GM23338 (cell line): ENCODE results near the gene FOXP1. TPM values are rescaled to one million over a fixed set of nuclear protein-coding genes. Genes with fewer than 3 reads are reported as not detected.

Experiments used
- ATAC-seq: fragments of 200-7000 bp; cut with Tn5 transposase; 3 replicates; pipeline ENCODE4 v1.9.1; 2020
- DNase-seq: peaks from one replicate; pipeline ENCODE4 v3.0.0-alpha.2; 2015; ENCODE audit warnings: low spot score
- H2AFZ ChIP-seq: fragments of 200-600 bp; sonication (generic); 2 replicates; pipeline ENCODE4 v1.8.0; 2016; ENCODE audit warnings: antibody characterized with exemption, mild to moderate bottlenecking, moderate library complexity
- H3F3A ChIP-seq: fragments of 200-600 bp; sonication (generic); replicated peaks from 2 replicates; pipeline ENCODE4 v1.8.0; 2017; ENCODE audit warnings: antibody characterized with exemption, mixed run types, low read depth
- H3K27ac ChIP-seq: fragments of 200-600 bp; sonication (generic); 2 replicates; pipeline ENCODE4 v1.6.1; 2016; ENCODE audit warnings: low read depth
- H3K27me3 ChIP-seq: fragments of 200-600 bp; sonication (generic); 2 replicates; pipeline ENCODE4 v1.8.0; 2016; ENCODE audit warnings: mild to moderate bottlenecking, mixed run types, moderate library complexity; ENCODE audit not compliant: insufficient read depth
- H3K36me3 ChIP-seq: fragments of 200-600 bp; sonication (generic); 2 replicates; pipeline ENCODE4 v1.8.0; 2016; ENCODE audit warnings: mild to moderate bottlenecking; ENCODE audit not compliant: insufficient read depth
- H3K4me1 ChIP-seq: fragments of 200-600 bp; sonication (generic); 2 replicates; pipeline ENCODE4 v1.8.0; 2016; ENCODE audit warnings: mild to moderate bottlenecking, moderate library complexity; ENCODE audit not compliant: insufficient read depth
- H3K4me2 ChIP-seq: fragments of 200-600 bp; sonication (generic); 2 replicates; pipeline ENCODE4 v1.7.1; 2017; ENCODE audit warnings: mixed run types
- H3K4me3 ChIP-seq: fragments of 200-600 bp; sonication (generic); 2 replicates; pipeline ENCODE4 v1.6.1; 2016; ENCODE audit warnings: mixed run types
- H3K79me2 ChIP-seq: fragments of 200-600 bp; sonication (generic); replicated peaks from 2 replicates; pipeline ENCODE4 v1.8.0; 2017; ENCODE audit warnings: mild to moderate bottlenecking; ENCODE audit not compliant: insufficient read depth
- H3K9me2 ChIP-seq: fragments of 200-600 bp; sonication (generic); 2 replicates; pipeline ENCODE4 v1.8.0; 2017; ENCODE audit not compliant: insufficient read depth
- H4K20me1 ChIP-seq: fragments of 200-600 bp; sonication (generic); replicated peaks from 2 replicates; pipeline ENCODE4 v1.8.0; 2017; ENCODE audit warnings: mild to moderate bottlenecking; ENCODE audit not compliant: insufficient read depth
- H3K27ac Mint-ChIP-seq: 2 replicates; pipeline ENCODE4 v1.8.0; 2020; ENCODE audit warnings: inconsistent platforms, mild to moderate bottlenecking, moderate library complexity, mixed read lengths
- H3K27me3 Mint-ChIP-seq: 3 replicates; pipeline ENCODE4 v1.8.0; 2022; ENCODE audit warnings: low read depth, mild to moderate bottlenecking, moderate library complexity, mixed read lengths, inconsistent platforms; ENCODE audit not compliant: insufficient read depth, poor library complexity
- H3K36me3 Mint-ChIP-seq: 3 replicates; pipeline ENCODE4 v1.8.0; 2021; ENCODE audit warnings: low read depth, mild to moderate bottlenecking, inconsistent platforms, moderate library complexity, mixed read lengths
- H3K4me1 Mint-ChIP-seq: 3 replicates; pipeline ENCODE4 v1.8.0; 2020; ENCODE audit warnings: mild to moderate bottlenecking, inconsistent platforms, mixed read lengths
- H3K4me3 Mint-ChIP-seq: 3 replicates; pipeline ENCODE4 v1.8.0; 2021; ENCODE audit warnings: moderate library complexity, mild to moderate bottlenecking, inconsistent platforms, mixed read lengths
- H3K9me3 Mint-ChIP-seq: 3 replicates; pipeline ENCODE4 v1.8.0; 2020; ENCODE audit warnings: moderate library complexity, mild to moderate bottlenecking, inconsistent platforms, mixed read lengths
- CREB1 ChIP-seq: fragments of 250-450 bp; sonication (Bioruptor Pico); IDR thresholded peaks from 2 replicates; pipeline ENCODE4 v1.5.0; 2020; ENCODE audit warnings: low read depth, mild to moderate bottlenecking, moderate library complexity
- EZH2 ChIP-seq: fragments of 200-600 bp; sonication (generic); IDR thresholded peaks from one replicate; pipeline ENCODE4 v1.8.0; 2017; ENCODE audit warnings: antibody characterized with exemption, mild to moderate bottlenecking, low read depth; ENCODE audit not compliant: unreplicated experiment
- EZH2phosphoT487 ChIP-seq: fragments of 200-600 bp; sonication (generic); IDR thresholded peaks from one replicate; pipeline ENCODE4 v1.8.1; 2018; ENCODE audit warnings: antibody characterized with exemption; ENCODE audit not compliant: unreplicated experiment
- JUNB ChIP-seq: IDR thresholded peaks from one replicate; pipeline ENCODE4 v1.6.1; 2016; ENCODE audit warnings: antibody characterized with exemption; ENCODE audit not compliant: unreplicated experiment
- POLR2AphosphoS5 ChIP-seq: IDR thresholded peaks from 2 replicates; pipeline ENCODE4 v1.6.1; 2016; ENCODE audit warnings: antibody characterized with exemption, low read depth
- REST ChIP-seq: IDR thresholded peaks from one replicate; pipeline ENCODE4 v1.6.1; 2018; ENCODE audit warnings: antibody characterized with exemption; ENCODE audit not compliant: unreplicated experiment
- STAT1 ChIP-seq: IDR thresholded peaks from one replicate; pipeline ENCODE4 v1.6.1; 2016; ENCODE audit warnings: antibody characterized with exemption; ENCODE audit not compliant: unreplicated experiment
- ZNF114 ChIP-seq: fragments of 250-450 bp; sonication (Bioruptor Pico); IDR thresholded peaks from 2 replicates; pipeline ENCODE4 v1.5.0; 2020; ENCODE audit warnings: mild to moderate bottlenecking, moderate library complexity
- ZNF331 ChIP-seq: fragments of 250-450 bp; sonication (Bioruptor Pico); IDR thresholded peaks from 2 replicates; pipeline ENCODE4 v1.5.0; 2020; ENCODE audit warnings: low read depth, mild to moderate bottlenecking, moderate library complexity
- polyA plus RNA-seq: library from polyadenylated mRNA; unstranded; fragments of >200 nt; fragmentation: Nextera tagmentation; extraction: Ambion mirVana; gene quantifications from 2 replicates; pipeline ENCODE4 v1.2.1, GENCODE V29; 2016
- total RNA-seq: library from RNA; depleted of rRNA; stranded (reverse); fragments of >200 nt; shearing (Covaris generic); gene quantifications from 2 replicates; pipeline ENCODE4 v1.2.3, GENCODE V29; 2014
- TF ChIP-seq, protein P1 (sequence below): fragments of 250-450 bp; sonication (Bioruptor Pico); IDR thresholded peaks from 2 replicates; pipeline ENCODE4 v1.5.0; 2020; ENCODE audit warnings: mild to moderate bottlenecking, moderate library complexity
- TF ChIP-seq, protein P2 (sequence below), 2 experiments: fragments of 200-600 bp in 1 of 2; sonication (generic) in 1 of 2; conservative IDR thresholded peaks; 2 replicates each; pipeline versions ENCODE4 v1.5.1 to v1.6.1; 2016 to 2017; ENCODE audit warnings: antibody characterized with exemption in 2 of 2, low read depth in 2 of 2, mild to moderate bottlenecking in 2 of 2, moderate library complexity in 1 of 2

Gene FOXP1
- total and polyA plus RNA-seq, 2 experiments from 2014 or later, result 32.9 to 35.5 TPM

- peaks cover 11% of the 10 kb centered on the region for H3K4me1 ChIP-seq
- no peaks in the 10 kb centered on the region for H3K27me3 ChIP-seq
- Mint-ChIP-seq H3K4me3 (no peak overlapping the region), H3K27ac (no peak overlapping the region), H3K9me3 (no peaks in the 10 kb centered on the region), H3K27me3 (peaks cover 5% of the 10 kb centered on the region), H3K4me1 (peaks cover 31% of the 10 kb centered on the region), H3K36me3 (peaks cover 5% of the 10 kb centered on the region; the same call in 1 of the 3 replicates)
- H3K4me2 ChIP-seq, result no peak overlapping the region
- 0 out of 2 replicates have a peak, but pooled peaks cover 4% of the 10 kb centered on the region for H4K20me1 ChIP-seq
- H3K79me2 ChIP-seq, result no peaks in the 10 kb centered on the region
- ATAC-seq, result no peak
- no peak overlapping the region for H3K4me3 ChIP-seq
- no peak overlapping the region for H2AFZ ChIP-seq
- H3K9me2 ChIP-seq, result no peaks in the 10 kb centered on the region
- H3F3A ChIP-seq, result no peaks in the 10 kb centered on the region; the same call in 1 of the 2 replicates
- TF ChIP-seq ZNF114 (CRISPR knock-in tag) (no peak), POLR2AphosphoS5 (no peak), ZNF331 (CRISPR knock-in tag) (no peak)
- no peaks in the 10 kb centered on the region for H3K36me3 ChIP-seq
- no peak for DNase-seq
- H3K27ac ChIP-seq, result no peak overlapping the region
Observed at GRCh38 chr3:71114610-71115009, 468.9 kb downstream of the FOXP1 start.

DNA sequence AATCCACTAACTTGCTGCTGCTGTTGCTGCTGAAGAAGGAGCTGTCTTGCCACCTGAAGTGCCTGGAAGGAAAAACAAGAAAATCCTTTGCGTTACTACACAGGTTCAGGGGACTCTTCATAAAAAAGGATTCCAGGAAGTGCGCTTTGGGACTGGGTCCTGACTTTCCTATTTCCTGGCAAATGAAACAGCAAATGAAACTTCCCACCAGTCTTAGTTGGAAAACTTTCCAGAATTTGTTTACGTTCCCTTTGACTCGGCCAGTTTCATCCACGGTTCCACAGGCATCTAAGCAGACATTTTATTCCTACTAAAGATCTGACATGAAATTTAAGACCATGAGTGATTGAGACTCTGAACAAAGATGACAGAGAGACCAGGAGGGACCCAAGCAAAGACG is 471.0 kb downstream of the FOXP1 start:
- Mint-ChIP-seq H3K27ac (no peak overlapping the region), H3K4me1 (peaks cover 23% of the 10 kb centered on the region), H3K27me3 (no peaks in the 10 kb centered on the region), H3K9me3 (no peaks in the 10 kb centered on the region), H3K4me3 (no peak overlapping the region), H3K36me3 (peaks cover 5% of the 10 kb centered on the region; the same call in 1 of the 3 replicates)
- H3K4me1 ChIP-seq, result peaks cover 11% of the 10 kb centered on the region
- no peaks in the 10 kb centered on the region for H3F3A ChIP-seq
- H3K27ac ChIP-seq, result 0 out of 2 replicates have a peak overlapping the region, but pooled peaks have one; percentile 29
- no peaks in the 10 kb centered on the region for H3K27me3 ChIP-seq
- no peak overlapping the region for H3K4me3 ChIP-seq
- ATAC-seq (no peak), DNase-seq (no peak)
- H3K36me3 ChIP-seq, result no peaks in the 10 kb centered on the region
- no peaks in the 10 kb centered on the region for H3K79me2 ChIP-seq
- no peaks in the 10 kb centered on the region for H3K9me2 ChIP-seq
- no peak overlapping the region for H3K4me2 ChIP-seq
- H2AFZ ChIP-seq, result no peak overlapping the region
- 0 out of 2 replicates have a peak, but pooled peaks cover 4% of the 10 kb centered on the region for H4K20me1 ChIP-seq
- TF ChIP-seq CREB1 (CRISPR knock-in tag), result no peak
- TF ChIP-seq, protein P1, sequence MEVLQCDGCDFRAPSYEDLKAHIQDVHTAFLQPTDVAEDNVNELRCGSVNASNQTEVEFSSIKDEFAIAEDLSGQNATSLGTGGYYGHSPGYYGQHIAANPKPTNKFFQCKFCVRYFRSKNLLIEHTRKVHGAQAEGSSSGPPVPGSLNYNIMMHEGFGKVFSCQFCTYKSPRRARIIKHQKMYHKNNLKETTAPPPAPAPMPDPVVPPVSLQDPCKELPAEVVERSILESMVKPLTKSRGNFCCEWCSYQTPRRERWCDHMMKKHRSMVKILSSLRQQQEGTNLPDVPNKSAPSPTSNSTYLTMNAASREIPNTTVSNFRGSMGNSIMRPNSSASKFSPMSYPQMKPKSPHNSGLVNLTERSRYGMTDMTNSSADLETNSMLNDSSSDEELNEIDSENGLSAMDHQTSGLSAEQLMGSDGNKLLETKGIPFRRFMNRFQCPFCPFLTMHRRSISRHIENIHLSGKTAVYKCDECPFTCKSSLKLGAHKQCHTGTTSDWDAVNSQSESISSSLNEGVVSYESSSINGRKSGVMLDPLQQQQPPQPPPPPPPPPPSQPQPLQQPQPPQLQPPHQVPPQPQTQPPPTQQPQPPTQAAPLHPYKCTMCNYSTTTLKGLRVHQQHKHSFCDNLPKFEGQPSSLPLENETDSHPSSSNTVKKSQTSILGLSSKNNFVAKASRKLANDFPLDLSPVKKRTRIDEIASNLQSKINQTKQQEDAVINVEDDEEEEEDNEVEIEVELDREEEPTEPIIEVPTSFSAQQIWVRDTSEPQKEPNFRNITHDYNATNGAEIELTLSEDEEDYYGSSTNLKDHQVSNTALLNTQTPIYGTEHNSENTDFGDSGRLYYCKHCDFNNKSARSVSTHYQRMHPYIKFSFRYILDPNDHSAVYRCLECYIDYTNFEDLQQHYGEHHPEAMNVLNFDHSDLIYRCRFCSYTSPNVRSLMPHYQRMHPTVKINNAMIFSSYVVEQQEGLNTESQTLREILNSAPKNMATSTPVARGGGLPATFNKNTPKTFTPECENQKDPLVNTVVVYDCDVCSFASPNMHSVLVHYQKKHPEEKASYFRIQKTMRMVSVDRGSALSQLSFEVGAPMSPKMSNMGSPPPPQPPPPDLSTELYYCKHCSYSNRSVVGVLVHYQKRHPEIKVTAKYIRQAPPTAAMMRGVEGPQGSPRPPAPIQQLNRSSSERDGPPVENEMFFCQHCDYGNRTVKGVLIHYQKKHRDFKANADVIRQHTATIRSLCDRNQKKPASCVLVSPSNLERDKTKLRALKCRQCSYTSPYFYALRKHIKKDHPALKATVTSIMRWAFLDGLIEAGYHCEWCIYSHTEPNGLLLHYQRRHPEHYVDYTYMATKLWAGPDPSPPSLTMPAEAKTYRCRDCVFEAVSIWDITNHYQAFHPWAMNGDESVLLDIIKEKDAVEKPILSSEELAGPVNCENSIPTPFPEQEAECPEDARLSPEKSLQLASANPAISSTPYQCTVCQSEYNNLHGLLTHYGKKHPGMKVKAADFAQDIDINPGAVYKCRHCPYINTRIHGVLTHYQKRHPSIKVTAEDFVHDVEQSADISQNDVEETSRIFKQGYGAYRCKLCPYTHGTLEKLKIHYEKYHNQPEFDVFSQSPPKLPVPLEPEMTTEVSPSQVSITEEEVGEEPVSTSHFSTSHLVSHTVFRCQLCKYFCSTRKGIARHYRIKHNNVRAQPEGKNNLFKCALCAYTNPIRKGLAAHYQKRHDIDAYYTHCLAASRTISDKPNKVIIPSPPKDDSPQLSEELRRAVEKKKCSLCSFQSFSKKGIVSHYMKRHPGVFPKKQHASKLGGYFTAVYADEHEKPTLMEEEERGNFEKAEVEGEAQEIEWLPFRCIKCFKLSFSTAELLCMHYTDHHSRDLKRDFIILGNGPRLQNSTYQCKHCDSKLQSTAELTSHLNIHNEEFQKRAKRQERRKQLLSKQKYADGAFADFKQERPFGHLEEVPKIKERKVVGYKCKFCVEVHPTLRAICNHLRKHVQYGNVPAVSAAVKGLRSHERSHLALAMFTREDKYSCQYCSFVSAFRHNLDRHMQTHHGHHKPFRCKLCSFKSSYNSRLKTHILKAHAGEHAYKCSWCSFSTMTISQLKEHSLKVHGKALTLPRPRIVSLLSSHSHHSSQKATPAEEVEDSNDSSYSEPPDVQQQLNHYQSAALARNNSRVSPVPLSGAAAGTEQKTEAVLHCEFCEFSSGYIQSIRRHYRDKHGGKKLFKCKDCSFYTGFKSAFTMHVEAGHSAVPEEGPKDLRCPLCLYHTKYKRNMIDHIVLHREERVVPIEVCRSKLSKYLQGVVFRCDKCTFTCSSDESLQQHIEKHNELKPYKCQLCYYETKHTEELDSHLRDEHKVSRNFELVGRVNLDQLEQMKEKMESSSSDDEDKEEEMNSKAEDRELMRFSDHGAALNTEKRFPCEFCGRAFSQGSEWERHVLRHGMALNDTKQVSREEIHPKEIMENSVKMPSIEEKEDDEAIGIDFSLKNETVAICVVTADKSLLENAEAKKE (CRISPR knock-in tag), result no peak
- TF ChIP-seq POLR2AphosphoS5, result no peak
- no peak for TF ChIP-seq REST
- TF ChIP-seq, protein P2, sequence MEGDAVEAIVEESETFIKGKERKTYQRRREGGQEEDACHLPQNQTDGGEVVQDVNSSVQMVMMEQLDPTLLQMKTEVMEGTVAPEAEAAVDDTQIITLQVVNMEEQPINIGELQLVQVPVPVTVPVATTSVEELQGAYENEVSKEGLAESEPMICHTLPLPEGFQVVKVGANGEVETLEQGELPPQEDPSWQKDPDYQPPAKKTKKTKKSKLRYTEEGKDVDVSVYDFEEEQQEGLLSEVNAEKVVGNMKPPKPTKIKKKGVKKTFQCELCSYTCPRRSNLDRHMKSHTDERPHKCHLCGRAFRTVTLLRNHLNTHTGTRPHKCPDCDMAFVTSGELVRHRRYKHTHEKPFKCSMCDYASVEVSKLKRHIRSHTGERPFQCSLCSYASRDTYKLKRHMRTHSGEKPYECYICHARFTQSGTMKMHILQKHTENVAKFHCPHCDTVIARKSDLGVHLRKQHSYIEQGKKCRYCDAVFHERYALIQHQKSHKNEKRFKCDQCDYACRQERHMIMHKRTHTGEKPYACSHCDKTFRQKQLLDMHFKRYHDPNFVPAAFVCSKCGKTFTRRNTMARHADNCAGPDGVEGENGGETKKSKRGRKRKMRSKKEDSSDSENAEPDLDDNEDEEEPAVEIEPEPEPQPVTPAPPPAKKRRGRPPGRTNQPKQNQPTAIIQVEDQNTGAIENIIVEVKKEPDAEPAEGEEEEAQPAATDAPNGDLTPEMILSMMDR (conservative IDR thresholded peaks at IDR 0.05; ENCODE audit: low read depth in 2 of 2), result no peak
- no peak for TF ChIP-seq JUNB
- TF ChIP-seq STAT1, result no peak
- TF ChIP-seq EZH2phosphoT487, result no peak
- no peak for TF ChIP-seq EZH2
- TF ChIP-seq ZNF331 (CRISPR knock-in tag), result no peak
